Retinal pigment epithelial cell (primary cell): ENCODE results near the gene NWD2.
"Not testable (repeated sequence)": the region's sequence is repeated elsewhere in the genome, so short reads cannot be mapped to it uniquely, and the experiment has no call there.

Source experiments
- DNase-seq: peaks from one replicate; pipeline ENCODE4 v3.0.0-alpha.2; 2010; ENCODE audit warnings: low read depth
- H3K4me3 ChIP-seq: 2 replicates; pipeline ENCODE4 v1.5.1; 2011; ENCODE audit warnings: mild to moderate bottlenecking, low read length, control low read depth, moderate library complexity
- TF ChIP-seq, protein P1 (sequence below): conservative IDR thresholded peaks from 2 replicates; pipeline ENCODE4 v1.5.1; 2011; ENCODE audit warnings: low read depth, low read length, control low read depth, inconsistent platforms

NWD2 gene, protein sequence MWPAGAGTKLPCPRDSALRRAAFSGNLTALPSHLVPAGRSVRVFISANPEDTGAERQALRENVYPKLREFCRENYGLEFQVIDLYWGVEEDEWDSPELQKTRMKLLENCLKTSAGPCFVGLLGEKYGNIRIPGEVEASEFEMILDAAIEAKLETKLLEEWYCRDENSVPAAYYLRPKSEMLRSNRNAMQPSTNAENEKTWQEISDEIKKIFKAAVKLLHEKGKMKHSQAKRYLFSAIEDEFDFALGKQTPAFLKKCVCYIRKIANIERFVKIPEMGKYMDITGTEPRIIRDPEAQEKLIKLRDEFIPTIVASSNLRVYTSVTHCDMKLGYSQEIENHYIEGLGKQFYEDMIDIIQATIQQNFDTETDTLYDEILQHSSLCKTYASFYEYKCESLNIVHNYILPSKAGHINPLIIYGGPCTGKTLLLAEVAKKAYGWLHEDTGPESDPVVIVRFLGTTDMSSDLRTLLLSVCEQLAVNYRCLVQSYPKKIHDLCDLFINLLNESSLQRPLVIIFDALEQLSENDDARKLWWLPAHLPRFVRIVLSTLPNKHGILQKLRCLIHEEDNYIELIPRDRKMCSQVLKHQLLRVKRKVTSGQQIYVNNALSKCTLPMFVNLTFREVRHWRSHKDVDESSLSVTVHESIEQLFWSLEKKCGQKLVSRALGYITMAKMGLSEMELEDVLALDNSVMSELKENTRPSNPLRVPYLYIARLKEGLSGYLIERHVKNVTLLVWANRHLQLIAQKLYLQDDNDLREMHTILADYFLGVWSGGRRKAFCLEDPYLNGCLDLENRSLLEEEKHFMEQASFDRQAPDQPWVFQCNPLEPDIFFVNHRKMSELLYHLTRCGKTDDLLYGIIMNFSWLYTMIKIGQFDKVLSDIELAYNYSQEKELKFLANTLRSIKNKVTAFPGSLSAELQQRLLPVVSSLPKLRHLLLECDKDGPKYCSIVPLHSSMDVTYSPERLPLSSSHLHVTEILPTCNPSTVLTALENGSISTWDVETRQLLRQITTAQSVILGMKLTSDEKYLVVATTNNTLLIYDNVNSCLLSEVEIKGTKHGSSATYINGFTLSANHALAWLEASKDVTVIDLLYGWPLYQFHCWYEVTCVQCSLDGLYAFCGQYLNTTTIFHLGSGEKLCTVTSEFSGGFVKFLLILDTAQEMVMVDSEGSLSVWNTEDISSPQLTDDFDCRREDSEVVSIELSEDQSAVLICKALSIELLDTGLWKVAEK (N-terminal part only)

DNA sequence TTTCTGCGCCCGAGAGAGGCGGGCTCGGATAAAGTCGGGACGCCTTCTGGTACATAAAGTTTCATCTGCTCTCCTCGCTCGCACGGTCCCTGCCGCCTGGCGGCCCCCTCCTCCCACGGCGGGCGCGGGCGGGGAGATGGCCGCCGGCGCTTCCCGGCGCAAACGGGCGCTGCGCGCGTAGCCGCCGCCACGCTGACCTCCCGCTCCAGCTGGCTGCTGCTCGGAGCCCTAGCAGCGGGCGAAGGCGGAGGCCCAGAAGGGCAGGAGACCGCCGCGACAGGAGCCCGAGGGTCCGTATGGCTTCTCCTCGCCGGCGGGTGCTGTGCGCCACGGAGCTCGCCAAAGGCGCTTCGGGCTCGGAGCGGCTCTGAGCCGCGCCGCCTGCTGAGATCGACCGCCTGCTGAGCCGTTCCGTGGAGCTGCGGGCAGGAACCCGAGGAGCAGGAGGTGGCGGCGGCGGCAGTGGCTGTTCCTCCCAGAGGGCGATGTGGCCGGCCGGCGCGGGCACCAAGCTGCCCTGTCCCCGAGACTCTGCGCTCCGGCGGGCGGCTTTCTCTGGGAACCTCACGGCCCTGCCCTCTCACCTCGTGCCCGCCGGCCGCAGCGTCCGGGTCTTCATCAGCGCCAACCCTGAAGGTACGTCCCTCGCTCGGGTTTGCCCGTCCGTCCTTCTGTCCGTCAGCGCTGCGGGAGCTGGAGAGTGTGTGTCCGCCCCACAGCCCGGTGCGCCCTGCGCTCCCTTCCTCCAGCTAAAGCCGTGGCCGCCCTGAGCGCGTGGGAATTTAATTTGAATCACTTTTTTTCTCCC, at the start of gene NWD2:
TSS of gene NWD2 (plus strand) at position 161 of the 808 bp plus-strand sequence. CDS start at position 486, 325 bp downstream.
- H3K4me3 ChIP-seq, result peak within 1 kb of the TSS; percentile 12
- peak; percentile 2 for DNase-seq
- TF ChIP-seq, protein P1, sequence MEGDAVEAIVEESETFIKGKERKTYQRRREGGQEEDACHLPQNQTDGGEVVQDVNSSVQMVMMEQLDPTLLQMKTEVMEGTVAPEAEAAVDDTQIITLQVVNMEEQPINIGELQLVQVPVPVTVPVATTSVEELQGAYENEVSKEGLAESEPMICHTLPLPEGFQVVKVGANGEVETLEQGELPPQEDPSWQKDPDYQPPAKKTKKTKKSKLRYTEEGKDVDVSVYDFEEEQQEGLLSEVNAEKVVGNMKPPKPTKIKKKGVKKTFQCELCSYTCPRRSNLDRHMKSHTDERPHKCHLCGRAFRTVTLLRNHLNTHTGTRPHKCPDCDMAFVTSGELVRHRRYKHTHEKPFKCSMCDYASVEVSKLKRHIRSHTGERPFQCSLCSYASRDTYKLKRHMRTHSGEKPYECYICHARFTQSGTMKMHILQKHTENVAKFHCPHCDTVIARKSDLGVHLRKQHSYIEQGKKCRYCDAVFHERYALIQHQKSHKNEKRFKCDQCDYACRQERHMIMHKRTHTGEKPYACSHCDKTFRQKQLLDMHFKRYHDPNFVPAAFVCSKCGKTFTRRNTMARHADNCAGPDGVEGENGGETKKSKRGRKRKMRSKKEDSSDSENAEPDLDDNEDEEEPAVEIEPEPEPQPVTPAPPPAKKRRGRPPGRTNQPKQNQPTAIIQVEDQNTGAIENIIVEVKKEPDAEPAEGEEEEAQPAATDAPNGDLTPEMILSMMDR, result no peak

DNA sequence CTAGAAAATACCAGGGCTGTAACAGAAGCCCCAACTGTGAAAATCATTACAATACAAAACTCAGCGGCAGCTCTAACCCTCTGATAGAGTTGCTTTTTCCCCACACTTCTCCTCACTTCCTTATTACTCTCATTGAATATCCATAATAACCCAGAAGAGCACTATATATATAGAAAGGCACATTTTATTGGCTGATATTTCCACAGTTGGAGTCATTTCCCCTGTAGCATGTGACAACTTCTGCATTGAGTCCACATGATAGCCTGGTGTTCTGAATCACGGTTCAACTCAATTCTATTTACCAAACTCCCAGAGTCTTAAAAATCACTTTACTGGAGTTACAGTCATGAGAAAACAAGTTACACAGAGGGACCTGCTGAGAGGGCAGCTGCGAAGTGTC, 46.6 kb upstream of the NWD2 start:
- TF ChIP-seq, protein P1, result no peak
- no peak overlapping the region for H3K4me3 ChIP-seq

DNA sequence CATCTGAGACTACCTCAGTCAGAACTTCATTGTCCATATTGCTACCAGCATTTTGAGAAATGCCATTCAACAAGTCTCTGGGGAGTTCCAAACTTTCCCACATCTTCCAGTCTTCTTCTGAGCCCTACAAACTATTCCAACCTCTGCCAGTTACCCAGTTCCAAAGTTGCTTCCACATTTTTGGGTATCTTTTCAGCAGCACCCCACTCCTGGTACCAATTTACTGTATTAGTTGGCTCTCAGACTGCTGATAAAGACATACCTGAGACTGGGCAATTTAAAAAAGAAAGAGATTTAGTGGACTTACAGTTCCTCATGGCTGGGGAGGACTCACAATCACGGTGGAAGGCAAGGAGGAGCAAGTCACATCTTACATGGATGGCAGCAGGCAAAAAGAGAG, 39.8 kb upstream of the NWD2 start:
- H3K4me3 ChIP-seq, DNase-seq: not testable (repeated sequence)

More for the DNA sequence above, 46.6 kb upstream of the NWD2 start:
- no peak for DNase-seq

DNA sequence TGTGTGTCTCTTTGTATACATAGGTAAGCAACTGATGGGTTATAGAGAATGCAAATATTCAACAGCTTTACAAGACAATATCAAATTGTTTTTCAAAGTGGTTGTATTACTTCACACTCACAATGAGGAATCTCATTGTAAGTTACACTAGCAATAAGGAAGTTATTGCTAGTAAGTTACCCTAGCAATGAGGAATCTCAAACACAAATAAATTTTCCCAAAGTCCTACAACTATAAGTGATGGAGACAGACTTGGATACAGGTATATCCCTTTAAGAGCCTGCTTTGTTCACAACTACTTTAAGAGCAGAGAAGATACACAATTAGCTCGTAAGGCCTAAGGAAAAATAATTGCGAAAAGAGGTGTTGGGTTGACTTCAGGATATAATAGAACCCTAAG, 28.3 kb upstream of the NWD2 start:
- no peak for DNase-seq
- TF ChIP-seq, protein P1, result no peak
- no peak overlapping the region for H3K4me3 ChIP-seq

DNA sequence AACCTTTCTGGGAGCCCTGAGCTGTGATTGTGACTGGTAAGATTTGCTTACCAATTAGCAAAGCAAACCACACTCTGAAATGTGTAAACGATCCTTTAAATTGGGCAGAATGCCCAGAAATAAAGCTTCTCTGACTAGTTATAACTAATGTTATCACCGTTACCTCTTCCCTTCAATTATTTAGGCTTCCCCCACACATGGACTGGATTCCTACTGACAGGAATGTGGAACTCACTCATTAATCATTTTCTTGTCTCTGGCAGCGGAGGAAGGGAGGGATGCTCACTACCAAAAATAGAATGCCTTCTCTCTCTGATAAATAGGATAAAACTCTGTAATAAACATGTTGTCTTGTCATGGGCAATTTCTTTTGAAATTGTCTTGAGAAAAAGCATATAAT, 25.3 kb upstream of the NWD2 start:
- DNase-seq, result no peak
- TF ChIP-seq, protein P1, result no peak
- H3K4me3 ChIP-seq, result no peak overlapping the region

DNA sequence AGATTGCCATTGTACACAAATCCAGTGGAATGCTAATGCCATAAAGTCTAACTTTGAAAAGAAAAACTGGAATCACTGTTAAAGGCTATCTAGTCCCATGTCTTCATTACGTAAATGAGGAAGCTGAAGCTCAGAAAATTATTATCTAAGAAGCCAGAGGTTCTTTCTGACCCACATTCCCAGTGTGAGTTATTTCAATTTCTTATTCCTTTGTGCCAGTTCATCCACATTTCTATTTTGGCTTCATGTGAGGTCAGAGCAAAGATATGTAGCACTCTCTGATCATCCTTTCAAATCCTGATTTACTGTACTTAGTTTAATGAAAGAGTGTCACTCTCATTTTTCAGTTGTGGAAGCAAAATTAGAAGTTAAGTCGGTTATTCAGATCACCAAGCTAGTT, 24.6 kb upstream of the NWD2 start:
- TF ChIP-seq, protein P1, result no peak
- no peak overlapping the region for H3K4me3 ChIP-seq

DNA sequence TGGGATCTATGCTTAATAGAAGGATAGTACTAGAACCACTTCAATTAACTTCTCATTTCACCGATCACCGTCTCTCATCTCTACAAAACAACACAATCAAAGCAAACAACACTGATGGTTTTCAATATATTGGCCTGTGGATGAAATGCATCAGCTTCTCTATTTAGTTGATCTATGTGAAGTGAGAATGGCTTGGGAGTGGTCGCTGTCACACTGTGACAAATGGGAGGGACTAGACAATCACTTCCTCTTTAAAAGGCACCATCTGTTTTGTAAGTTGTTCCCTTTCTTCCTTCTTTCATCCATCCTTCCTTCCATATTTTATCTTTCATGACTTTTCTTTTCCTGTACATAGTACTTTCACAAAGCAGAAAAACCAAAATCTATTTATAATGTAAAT, 23.9 kb upstream of the NWD2 start:
- no peak for DNase-seq
- H3K4me3 ChIP-seq, result no peak overlapping the region
- TF ChIP-seq, protein P1, result no peak

More for the DNA sequence above, 24.6 kb upstream of the NWD2 start:
- DNase-seq, result no peak
